SH-SY5Y (cell line): ENCODE measurements around the gene INSIG2.

Experiments used
- GATA2 ChIP-seq: IDR thresholded peaks from 2 replicates; pipeline ENCODE4 v1.6.1; 2011; ENCODE audit warnings: mild to moderate bottlenecking, low read depth, low read length
- GATA3 ChIP-seq: IDR thresholded peaks from 2 replicates; pipeline ENCODE4 v1.6.1; 2011; ENCODE audit warnings: low read depth, mild to moderate bottlenecking, low read length, moderate library complexity

DNA sequence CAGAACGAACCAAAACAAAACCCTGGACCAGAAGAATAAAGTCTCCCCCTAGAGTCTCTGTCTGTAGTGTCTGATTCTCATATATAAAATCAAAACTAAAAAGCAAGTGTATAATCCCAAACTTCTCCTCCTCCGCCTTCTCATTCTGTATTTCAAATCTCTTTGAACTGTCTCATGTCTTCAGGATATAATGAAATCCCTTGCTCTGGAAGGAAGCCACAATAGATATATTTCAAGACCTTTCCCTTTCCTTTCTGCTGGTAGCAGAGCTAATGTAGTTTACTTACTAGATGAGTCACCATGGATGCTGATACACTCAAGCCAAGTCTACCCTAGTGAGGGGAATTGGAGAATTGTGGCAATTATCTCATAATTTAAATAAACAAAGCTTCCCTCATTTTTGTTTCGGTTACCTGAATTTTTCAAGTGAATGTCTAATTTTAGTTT, 40.9 kb upstream of the INSIG2 start:
- no peak for TF ChIP-seq GATA3
- TF ChIP-seq GATA2: no peak
